ENCODE data around the gene RWDD2A. TPM values are rescaled to one million over a fixed set of nuclear protein-coding genes. Genes with fewer than 3 reads are reported as not detected.

RWDD2A gene
- total RNA-seq, 4 donors from 2014 or later: 2.1 to 6.4 (median 4.2) TPM

GRCh38 chr6:83176246-83176645, 16.9 kb upstream of the RWDD2A start:
- no peaks in the 10 kb centered on the region for H3K9me3 ChIP-seq
- no peaks in the 10 kb centered on the region for H3K4me1 ChIP-seq
- intact Hi-C loops (cut with DNase I; ENCODE audit: low total_unique reads): no loop called here
- H3K4me3 ChIP-seq: no peak overlapping the region
- DNase-seq: no peak
- no peaks in the 10 kb centered on the region for H3K36me3 ChIP-seq
- TF ChIP-seq POLR2A (IDR thresholded peaks at IDR 0.05) (no peak), CTCF (IDR thresholded peaks at IDR 0.05) (no peak)
- H3K27ac ChIP-seq: no peak overlapping the region
- no peaks in the 10 kb centered on the region for H3K27me3 ChIP-seq

GRCh38 chr6:83180426-83180950, 12.7 kb upstream of the RWDD2A start:
- H3K27me3 ChIP-seq: no peaks in the 10 kb centered on the region
- intact Hi-C loops (cut with DNase I; ENCODE audit: low total_unique reads): no loop called here
- DNase-seq: no peak
- H3K4me3 ChIP-seq: no peak overlapping the region
- no peak for TF ChIP-seq CTCF (IDR thresholded peaks at IDR 0.05)
- no peak for TF ChIP-seq POLR2A (IDR thresholded peaks at IDR 0.05)
- no peaks in the 10 kb centered on the region for H3K36me3 ChIP-seq
- no peaks in the 10 kb centered on the region for H3K9me3 ChIP-seq
- H3K4me1 ChIP-seq: no peaks in the 10 kb centered on the region
- H3K27ac ChIP-seq: no peak overlapping the region

- intact Hi-C loops (cut with DNase I; ENCODE audit: low total_unique reads): no loop called here
- Histone ChIP-seq H3K4me3 (no peak overlapping the region), H3K27me3 (no peaks in the 10 kb centered on the region), H3K36me3 (no peaks in the 10 kb centered on the region), H3K27ac (no peak overlapping the region), H3K4me1 (no peaks in the 10 kb centered on the region), H3K9me3 (no peaks in the 10 kb centered on the region)
- no peak for DNase-seq
- no peak for TF ChIP-seq POLR2A (IDR thresholded peaks at IDR 0.05)
- no peak for TF ChIP-seq CTCF (IDR thresholded peaks at IDR 0.05)
Measured at GRCh38 chr6:83182114-83182513, 11.0 kb upstream of the RWDD2A start.

- H3K27ac ChIP-seq: peak overlapping the region in 1 of 2 donors; percentile 10
- no peaks in the 10 kb centered on the region for H3K4me1 ChIP-seq
- intact Hi-C loops (cut with DNase I; ENCODE audit: low total_unique reads): no loop called here
- no peaks in the 10 kb centered on the region for H3K27me3 ChIP-seq
- no peaks in the 10 kb centered on the region for H3K9me3 ChIP-seq
- DNase-seq: no peak
- TF ChIP-seq POLR2A (IDR thresholded peaks at IDR 0.05) (no peak), CTCF (IDR thresholded peaks at IDR 0.05) (no peak)
- H3K36me3 ChIP-seq: no peaks in the 10 kb centered on the region
- H3K4me3 ChIP-seq: no peak overlapping the region
Measured at GRCh38 chr6:83183082-83183828, 9.9 kb upstream of the RWDD2A start.

GRCh38 chr6:83185096-83185495, 8.1 kb upstream of the RWDD2A start:
- TF ChIP-seq POLR2A (IDR thresholded peaks at IDR 0.05) (no peak), CTCF (IDR thresholded peaks at IDR 0.05) (no peak)
- no peaks in the 10 kb centered on the region for H3K36me3 ChIP-seq
- intact Hi-C loops (cut with DNase I; ENCODE audit: low total_unique reads): no loop called here

More at GRCh38 chr6:83185096-83185495, 8.1 kb upstream of the RWDD2A start:
- Histone ChIP-seq H3K27ac (no peak overlapping the region), H3K9me3 (no peaks in the 10 kb centered on the region), H3K4me1 (no peaks in the 10 kb centered on the region), H3K27me3 (no peaks in the 10 kb centered on the region), H3K4me3 (no peak overlapping the region)
- DNase-seq: no peak
